Measurements from ENCODE around the gene PACC1.

The PACC1 gene

GRCh38 chr1:212414328-212415106 is at the start of gene PACC1:
PACC1 (minus strand) TSS chr1:212414886; CDS start chr1:212414757, 129 bp downstream.
- DNase-seq (ENCODE audit: low read depth in 2 of 2), result peak; percentile 75 to 77

GRCh38 chr1:212463565-212464285 is 49.0 kb upstream of the PACC1 start:
- no peak for DNase-seq (ENCODE audit: low read depth in 2 of 2)

GRCh38 chr1:212461916-212462660 is 47.4 kb upstream of the PACC1 start:
- no peak for DNase-seq (ENCODE audit: low read depth in 2 of 2)

- no peak for DNase-seq (ENCODE audit: low read depth in 2 of 2)
These were observed 45.7 kb upstream of the PACC1 start for GRCh38 chr1:212460376-212460775.

- no peak for DNase-seq (ENCODE audit: low read depth in 2 of 2)
These were observed 45.0 kb upstream of the PACC1 start for GRCh38 chr1:212459656-212460055.

- no peak for DNase-seq (ENCODE audit: low read depth in 2 of 2)
These were observed 44.1 kb upstream of the PACC1 start for GRCh38 chr1:212458817-212459216.

- peak; percentile 52 for DNase-seq (ENCODE audit: low read depth in 2 of 2)
These were observed 43.2 kb upstream of the PACC1 start for GRCh38 chr1:212457740-212458338.

GRCh38 chr1:212455803-212456528 is 41.3 kb upstream of the PACC1 start:
- DNase-seq (ENCODE audit: low read depth in 2 of 2), result peak; percentile 83 to 84

- DNase-seq (ENCODE audit: low read depth in 2 of 2), result no peak
These were observed 40.7 kb upstream of the PACC1 start for GRCh38 chr1:212455401-212455800.

- DNase-seq (ENCODE audit: low read depth in 2 of 2), result no peak
These were observed 40.1 kb upstream of the PACC1 start for GRCh38 chr1:212454741-212455140.

GRCh38 chr1:212453156-212453857 is 38.6 kb upstream of the PACC1 start:
- no peak for DNase-seq (ENCODE audit: low read depth in 2 of 2)

- no peak for DNase-seq (ENCODE audit: low read depth in 2 of 2)
These were observed 37.9 kb upstream of the PACC1 start for GRCh38 chr1:212452323-212453155.

- no peak for DNase-seq (ENCODE audit: low read depth in 2 of 2)
These were observed 37.0 kb upstream of the PACC1 start for GRCh38 chr1:212451416-212452322.

GRCh38 chr1:212450331-212450881 is 35.7 kb upstream of the PACC1 start:
- no peak for DNase-seq (ENCODE audit: low read depth in 2 of 2)

- DNase-seq (ENCODE audit: low read depth in 2 of 2), result no peak
These were observed 32.8 kb upstream of the PACC1 start for GRCh38 chr1:212447478-212447877.

GRCh38 chr1:212446333-212446732 is 31.6 kb upstream of the PACC1 start:
- no peak for DNase-seq (ENCODE audit: low read depth in 2 of 2)

GRCh38 chr1:212442408-212442807 is 27.7 kb upstream of the PACC1 start:
- no peak for DNase-seq (ENCODE audit: low read depth in 2 of 2)

GRCh38 chr1:212440419-212440818 is 25.7 kb upstream of the PACC1 start:
- no peak for DNase-seq (ENCODE audit: low read depth in 2 of 2)
